ENCODE measurements around the gene CASP4.
"Not testable (repeated sequence)": the region's sequence is repeated elsewhere in the genome, so short reads cannot be mapped to it uniquely, and the experiment has no call there.

Gene CASP4

GRCh38 chr11:104968355-104968855, at the start of gene CASP4:
Gene CASP4, minus strand, starts transcription at chr11:104968574. Its CDS starts 49 bp downstream, at chr11:104968525.
- DNase-seq (ENCODE audit: low spot score) = no peak

- no peak for DNase-seq (ENCODE audit: low spot score)
These were observed 39.1 kb upstream of the CASP4 start for GRCh38 chr11:105007463-105007862.

- DNase-seq (ENCODE audit: low spot score) = no peak
These were observed 37.1 kb upstream of the CASP4 start for GRCh38 chr11:105005451-105005845.

GRCh38 chr11:105004021-105004420, 35.6 kb upstream of the CASP4 start:
- DNase-seq (ENCODE audit: low spot score) = no peak

- no peak for DNase-seq (ENCODE audit: low spot score)
These were observed 34.8 kb upstream of the CASP4 start for GRCh38 chr11:105003151-105003550.

GRCh38 chr11:105000797-105001196, 32.4 kb upstream of the CASP4 start:
- DNase-seq (ENCODE audit: low spot score) = no peak

GRCh38 chr11:105000167-105000566, 31.8 kb upstream of the CASP4 start:
- no peak for DNase-seq (ENCODE audit: low spot score)

- no peak for DNase-seq (ENCODE audit: low spot score)
These were observed 31.3 kb upstream of the CASP4 start for GRCh38 chr11:104999721-105000120.

GRCh38 chr11:104997288-104997687, 28.9 kb upstream of the CASP4 start:
- DNase-seq (ENCODE audit: low spot score) = no peak

- no peak for DNase-seq (ENCODE audit: low spot score)
These were observed 26.6 kb upstream of the CASP4 start for GRCh38 chr11:104995001-104995408.

GRCh38 chr11:104992781-104993180, 24.4 kb upstream of the CASP4 start:
- DNase-seq (ENCODE audit: low spot score) = no peak

GRCh38 chr11:104991994-104992393, 23.6 kb upstream of the CASP4 start:
- no peak for DNase-seq (ENCODE audit: low spot score)

- DNase-seq (ENCODE audit: low spot score) = no peak
These were observed 16.4 kb upstream of the CASP4 start for GRCh38 chr11:104984808-104985207.

- DNase-seq (ENCODE audit: low spot score) = no peak
These were observed 11.5 kb upstream of the CASP4 start for GRCh38 chr11:104979839-104980238.

GRCh38 chr11:104973616-104974015, 5.2 kb upstream of the CASP4 start:
- no peak for DNase-seq (ENCODE audit: low spot score)

GRCh38 chr11:104972924-104973323, 4.5 kb upstream of the CASP4 start:
- not testable (repeated sequence) for DNase-seq (ENCODE audit: low spot score)

- DNase-seq (ENCODE audit: low spot score) = no peak
These were observed 2.4 kb upstream of the CASP4 start for GRCh38 chr11:104970756-104971155.

GRCh38 chr11:104968856-104969776, 742 bp upstream of the CASP4 start:
- DNase-seq (ENCODE audit: low spot score) = no peak

GRCh38 chr11:104967534-104968354, 630 bp downstream of the CASP4 start:
- no peak for DNase-seq (ENCODE audit: low spot score)

- no peak for DNase-seq (ENCODE audit: low spot score)
These were observed 2.6 kb downstream of the CASP4 start for GRCh38 chr11:104965735-104966134.

- no peak for DNase-seq (ENCODE audit: low spot score)
These were observed 4.1 kb downstream of the CASP4 start for GRCh38 chr11:104964247-104964646.

GRCh38 chr11:104962852-104963251, 5.5 kb downstream of the CASP4 start:
- no peak for DNase-seq (ENCODE audit: low spot score)

GRCh38 chr11:104957280-104957679, 11.1 kb downstream of the CASP4 start:
- DNase-seq (ENCODE audit: low spot score) = no peak
